IMR-90 (cell line): Measurements from ENCODE around the gene TTC7B. TPM values are rescaled to one million over a fixed set of nuclear protein-coding genes. Genes with fewer than 3 reads are reported as not detected.

ENCODE experiments used
- ATAC-seq: fragments of 200-7000 bp; cut with Tn5 transposase; 2 replicates; pipeline ENCODE4 v1.9.1; 2020; ENCODE audit warnings: low read depth, mild to moderate bottlenecking, moderate library complexity
- BruUV-seq: library from RNA; stranded (reverse); fragments of 400-500 nt; replicated peaks from 2 replicates; lab custom pipeline; 2021; lab: Mats Ljungman, UMichigan
- CTCF ChIA-PET: fragments of 300-600 bp; formaldehyde crosslinking; extraction: SDS; loops from one replicate; lab custom pipeline; 2021; ENCODE audit warnings: antibody characterized with exemption; lab: Yijun Ruan, JAX
- POLR2A ChIA-PET: fragments of 300-600 bp; sonication (Branson Sonifier 250); formaldehyde crosslinking; loops from one replicate; lab custom pipeline; 2022; ENCODE audit warnings: antibody characterized with exemption; ENCODE audit not compliant: unreplicated experiment; lab: Charles Lee
- DNase-seq: peaks from one replicate; pipeline ENCODE4 v3.0.0; 2013
- H2AFZ ChIP-seq: replicated peaks from 2 replicates; pipeline ENCODE3; 2013; ENCODE audit warnings: low read length, mild to moderate bottlenecking; ENCODE audit not compliant: poor library complexity
- H2AK5ac ChIP-seq: 2 replicates; pipeline ENCODE4 v1.6.1; 2013; ENCODE audit warnings: low read depth, low read length, inconsistent platforms
- H2AK9ac ChIP-seq: replicated peaks from 2 replicates; pipeline ENCODE3; 2013; ENCODE audit warnings: mild to moderate bottlenecking, low read depth, low read length, moderate library complexity; ENCODE audit not compliant: poor library complexity
- H2BK120ac ChIP-seq: 2 replicates; pipeline ENCODE4 v1.6.1; 2013; ENCODE audit warnings: low read depth, low read length, inconsistent platforms
- H2BK15ac ChIP-seq: 3 replicates; pipeline ENCODE4 v1.6.1; 2013; ENCODE audit warnings: low read depth, low read length, inconsistent platforms
- H2BK20ac ChIP-seq: 2 replicates; pipeline ENCODE4 v1.6.1; 2013; ENCODE audit warnings: low read depth, mild to moderate bottlenecking, inconsistent platforms, low read length, moderate library complexity
- H2BK5ac ChIP-seq: 2 replicates; pipeline ENCODE4 v1.6.1; 2013; ENCODE audit warnings: mild to moderate bottlenecking, low read depth, low read length, inconsistent platforms; ENCODE audit not compliant: poor library complexity, severe bottlenecking
- H3K14ac ChIP-seq: replicated peaks from 2 replicates; pipeline ENCODE4 v1.6.1; 2013; ENCODE audit warnings: low read depth, low read length, inconsistent platforms
- H3K18ac ChIP-seq: 2 replicates; pipeline ENCODE4 v1.6.1; 2013; ENCODE audit warnings: low read depth, low read length, control low read depth
- H3K23ac ChIP-seq: 2 replicates; pipeline ENCODE4 v1.6.1; 2013; ENCODE audit warnings: low read depth, low read length, inconsistent platforms
- H3K27ac ChIP-seq: 2 replicates; pipeline ENCODE4 v1.5.1; 2013; ENCODE audit warnings: mild to moderate bottlenecking, control low read depth, low read length; ENCODE audit not compliant: insufficient read depth
- H3K27me3 ChIP-seq: 2 replicates; pipeline ENCODE4 v1.6.1; 2013; ENCODE audit warnings: low read length; ENCODE audit not compliant: control insufficient read depth, insufficient read depth
- H3K36me3 ChIP-seq: 2 replicates; pipeline ENCODE4 v1.6.1; 2013; ENCODE audit warnings: low read length, mixed read lengths; ENCODE audit not compliant: control insufficient read depth, insufficient read depth
- H3K4ac ChIP-seq: 2 replicates; pipeline ENCODE4 v1.6.1; 2013; ENCODE audit warnings: low read depth, low read length, inconsistent platforms
- H3K4me1 ChIP-seq: 2 replicates; pipeline ENCODE4 v1.6.1; 2013; ENCODE audit warnings: low read length, mixed read lengths; ENCODE audit not compliant: control insufficient read depth, insufficient read depth
- H3K4me2 ChIP-seq: 2 replicates; pipeline ENCODE4 v1.6.1; 2013; ENCODE audit warnings: low read depth, mild to moderate bottlenecking, control low read depth, low read length, moderate library complexity
- H3K4me3 ChIP-seq: 2 replicates; pipeline ENCODE4 v1.5.1; 2013; ENCODE audit warnings: low read depth, mild to moderate bottlenecking, control low read depth, low read length, moderate library complexity; ENCODE audit not compliant: insufficient read depth
- H3K56ac ChIP-seq: 2 replicates; pipeline ENCODE4 v1.6.1; 2013; ENCODE audit warnings: low read length, inconsistent platforms; ENCODE audit not compliant: insufficient read depth; ENCODE audit errors: extremely low read depth
- H3K79me1 ChIP-seq, 2 experiments: 2 replicates each; pipeline ENCODE4 v1.6.1; 2013; ENCODE audit warnings: low read length in 2 of 2, inconsistent platforms in 1 of 2, low read depth in 1 of 2
- H3K9ac ChIP-seq: 2 replicates; pipeline ENCODE4 v1.6.1; 2013; ENCODE audit warnings: low read depth, low read length, control low read depth
- H3K9me1 ChIP-seq: 2 replicates; pipeline ENCODE4 v1.6.1; 2013; ENCODE audit warnings: low read length, inconsistent platforms; ENCODE audit not compliant: insufficient read depth
- H3K9me3 ChIP-seq: 2 replicates; pipeline ENCODE4 v1.6.1; 2013; ENCODE audit warnings: low read length; ENCODE audit not compliant: control insufficient read depth, insufficient read depth
- H4K20me1 ChIP-seq: 2 replicates; pipeline ENCODE4 v1.6.1; 2013; ENCODE audit warnings: low read length, inconsistent platforms; ENCODE audit not compliant: insufficient read depth
- H4K5ac ChIP-seq: 2 replicates; pipeline ENCODE4 v1.6.1; 2013; ENCODE audit warnings: mild to moderate bottlenecking, low read depth, low read length, control low read depth
- H4K8ac ChIP-seq, 2 experiments: 2 replicates each; pipeline ENCODE4 v1.6.1; 2013; ENCODE audit warnings: low read depth in 2 of 2, low read length in 2 of 2, control low read depth in 1 of 2, inconsistent platforms in 1 of 2
- H4K91ac ChIP-seq: 2 replicates; pipeline ENCODE4 v1.6.1; 2013; ENCODE audit warnings: low read depth, low read length, inconsistent platforms; ENCODE audit not compliant: insufficient read depth
- FOS ChIP-seq: fragments of 150-350 bp; IDR thresholded peaks from 2 replicates; pipeline ENCODE4 v1.6.1; 2016; ENCODE audit warnings: low read depth, low read length
- POLR2A ChIP-seq: IDR thresholded peaks from 2 replicates; pipeline ENCODE4 v1.6.1; 2012; ENCODE audit warnings: mild to moderate bottlenecking, low read depth, low read length
- WGBS, 2 experiments: methylation state at CpG; one replicate each; pipeline versions ENCODE4 v1.1.5 to v1.1.7; 2013; ENCODE audit warnings: missing lambda C conversion rate in 2 of 2; ENCODE audit not compliant: insufficient read length in 1 of 2; ENCODE audit errors: extremely low coverage in 2 of 2; 5-methylcytosine and 5-hydroxymethylcytosine counted together
- dilution Hi-C: fragments of 300-500 bp; cut with HindIII; formaldehyde crosslinking; loops from one replicate; pipeline ENCODE4 v1.14.3; 2018; ENCODE audit warnings: low sequenced_read_pairs; ENCODE audit not compliant: unreplicated experiment
- in situ Hi-C: fragments of 300-500 bp; cut with MboI; formaldehyde crosslinking; loops from 3 replicates; pipeline ENCODE4 v1.14.3; 2019; ENCODE audit warnings: low sequenced_read_pairs, inconsistent platforms, mixed read lengths
- intact Hi-C: fragments of 100-400 bp; cut with micrococcal nuclease; formaldehyde crosslinking; loops from 2 replicates; pipeline ENCODE4 v1.10.0; 2022
- polyA plus RNA-seq, 3 experiments: library from polyadenylated mRNA; depleted of rRNA; stranded (reverse); fragments of >200 nt; gene quantifications; 2 replicates each; pipeline ENCODE4 v1.2.3, GENCODE V29; 2012; ENCODE audit warnings: low replicate concordance in 1 of 3
- total RNA-seq: library from RNA; depleted of rRNA; stranded (reverse); fragments of >200 nt; gene quantifications from 2 replicates; pipeline ENCODE4 v1.2.3, GENCODE V29; 2012

The TTC7B gene
- total and polyA plus RNA-seq, 2 of the 4 experiments (the other 2 are of a cell fraction) = 18.1 to 35.3 TPM

- no peak overlapping the region for H3K9ac ChIP-seq
- ATAC-seq = no peak
- H3K23ac ChIP-seq = no peak overlapping the region
- H2AK9ac ChIP-seq = no peak overlapping the region
- no peaks in the 10 kb centered on the region for H3K27me3 ChIP-seq
- TF ChIP-seq POLR2A (no peak), FOS (no peak)
- no peak overlapping the region for H3K4me2 ChIP-seq
- no peak overlapping the region for H2AFZ ChIP-seq
- no peak overlapping the region for H2BK15ac ChIP-seq
- no peaks in the 10 kb centered on the region for H3K4me1 ChIP-seq
- H4K20me1 ChIP-seq = no peaks in the 10 kb centered on the region
- ChIA-PET POLR2A (no interaction called here), CTCF (interaction anchor here (0.7 to 1.0 kb wide), 2 partner anchors 143 to 274 kb away, joined by 3 to 4 read pairs; no protein-coding TSS in a partner anchor)
- no peak overlapping the region for H4K8ac ChIP-seq
- H2BK5ac ChIP-seq = no peak overlapping the region
- no peaks in the 10 kb centered on the region for H3K9me3 ChIP-seq
- no peak overlapping the region for H3K4me3 ChIP-seq
- no CpG with 5 or more reads among the region's 1 CpG for WGBS, 2 experiments
- H4K91ac ChIP-seq = no peak overlapping the region
- peaks cover 0 to 7% of the 10 kb centered on the region in 2 experiments; a peak in 1 of 4 replicates for H3K79me1 ChIP-seq
- no peak overlapping the region for H2AK5ac ChIP-seq
- dilution Hi-C loops = no loop called here
- H3K36me3 ChIP-seq = no peaks in the 10 kb centered on the region; the same call in 1 of the 2 replicates
- intact Hi-C loops = loop anchor here (10.0 kb wide), 1 partner anchor 168 kb away; no protein-coding TSS in a partner anchor
- no peak overlapping the region for H2BK120ac ChIP-seq
- BruUV-seq = no TSS peak
- in situ Hi-C loops = loop anchor here (10.0 kb wide), 1 partner anchor 288 kb away; no protein-coding TSS in a partner anchor
- H3K18ac ChIP-seq = no peak overlapping the region
- H3K9me1 ChIP-seq = peaks cover 5% of the 10 kb centered on the region; the same call in 1 of the 2 replicates
- no peak overlapping the region for H3K56ac ChIP-seq
- no peak overlapping the region for H4K5ac ChIP-seq
- no peak overlapping the region for H2BK20ac ChIP-seq
- DNase-seq = peak; percentile 51
- no peak overlapping the region for H3K27ac ChIP-seq
- H3K4ac ChIP-seq = no peak overlapping the region
- H3K14ac ChIP-seq = no peak overlapping the region
Measured at GRCh38 chr14:90692826-90693225, 123.4 kb downstream of the TTC7B start.
